Omental fat pad (tissue), 4 donors: ENCODE results near the gene MTHFR. TPM values are rescaled to one million over a fixed set of nuclear protein-coding genes. Genes with fewer than 3 reads are reported as not detected.

Experiments
- ATAC-seq: fragments of 150-250 bp; one replicate; pipeline ENCODE4 v1.9.1; 2016; ENCODE audit warnings: mild to moderate bottlenecking, moderate library complexity; ENCODE audit not compliant: low FRiP score
- DNase-seq: peaks from one replicate; pipeline ENCODE4 v3.0.0-alpha.2; 2019; ENCODE audit warnings: low spot score
- CTCF ChIP-seq, 3 donors: fragments of 450-650 bp; IDR thresholded peaks; one replicate each; pipeline ENCODE4 v1.5.1; 2016 to 2017; ENCODE audit warnings: antibody characterized with exemption in 3 of 3, mild to moderate bottlenecking in 3 of 3, moderate library complexity in 2 of 3
- total RNA-seq, 4 donors: library from RNA; depleted of rRNA; stranded (reverse); fragments of >200 nt; gene quantifications; one replicate each; pipeline ENCODE4 v1.1.0, GENCODE V29; 2016

The MTHFR gene
- total RNA-seq, 4 donors from 2014 or later: 28.9 to 44.8 (median 36.0) TPM

DNA sequence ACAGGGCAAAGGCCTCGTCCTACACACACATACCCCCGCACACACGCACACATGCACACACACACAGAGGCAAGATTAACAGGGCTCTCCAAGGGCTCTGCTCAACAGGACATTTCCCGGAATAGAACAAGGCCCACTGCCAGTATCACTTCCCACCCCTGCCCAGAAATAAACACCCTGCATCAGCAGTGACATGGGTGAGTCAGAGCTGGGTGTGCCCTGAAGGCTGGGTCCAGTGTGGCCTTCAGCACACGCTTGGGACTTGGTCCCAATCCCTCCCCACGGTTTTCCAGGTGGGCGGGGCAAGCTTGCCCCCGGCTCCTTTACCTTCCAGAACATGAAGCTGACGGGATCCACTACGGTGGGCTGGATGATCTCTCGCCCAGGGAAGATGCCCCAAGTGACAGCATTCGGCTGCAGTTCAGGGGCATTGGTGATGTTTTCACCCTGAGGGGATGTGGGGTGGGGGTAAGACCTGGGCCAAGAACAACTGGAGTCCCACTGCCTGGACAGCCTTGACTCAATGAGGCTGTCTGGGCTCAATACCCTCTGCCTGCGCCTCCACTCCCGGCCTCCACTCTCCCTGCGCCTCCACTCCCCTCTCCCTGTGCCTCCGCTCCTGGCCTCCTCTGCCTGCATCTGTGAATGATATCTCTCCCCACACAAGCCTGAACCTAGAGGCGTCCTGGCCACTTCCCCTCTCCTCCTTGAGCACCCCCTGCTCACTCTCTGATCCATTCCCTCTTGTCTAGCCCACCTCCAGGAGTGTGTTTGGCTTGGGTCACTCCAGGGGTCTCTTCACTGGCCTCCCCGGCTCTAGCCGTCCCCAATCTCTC is 14.7 kb downstream of the MTHFR start:
- ATAC-seq (peak; percentile 90), DNase-seq (peak; percentile 73)

GRCh38 chr1:11790101-11790879 is 15.5 kb downstream of the MTHFR start:
- DNase-seq: no peak

More for the DNA sequence above, 14.7 kb downstream of the MTHFR start:
- TF ChIP-seq CTCF (IDR thresholded peaks at IDR 0.05): no peak

GRCh38 chr1:11789126-11790067 is 16.4 kb downstream of the MTHFR start:
- no peak for ATAC-seq
- DNase-seq: no peak
- no peak for TF ChIP-seq CTCF (IDR thresholded peaks at IDR 0.05)

More at GRCh38 chr1:11790101-11790879, 15.5 kb downstream of the MTHFR start:
- no peak for ATAC-seq
- no peak for TF ChIP-seq CTCF (IDR thresholded peaks at IDR 0.05)

DNA sequence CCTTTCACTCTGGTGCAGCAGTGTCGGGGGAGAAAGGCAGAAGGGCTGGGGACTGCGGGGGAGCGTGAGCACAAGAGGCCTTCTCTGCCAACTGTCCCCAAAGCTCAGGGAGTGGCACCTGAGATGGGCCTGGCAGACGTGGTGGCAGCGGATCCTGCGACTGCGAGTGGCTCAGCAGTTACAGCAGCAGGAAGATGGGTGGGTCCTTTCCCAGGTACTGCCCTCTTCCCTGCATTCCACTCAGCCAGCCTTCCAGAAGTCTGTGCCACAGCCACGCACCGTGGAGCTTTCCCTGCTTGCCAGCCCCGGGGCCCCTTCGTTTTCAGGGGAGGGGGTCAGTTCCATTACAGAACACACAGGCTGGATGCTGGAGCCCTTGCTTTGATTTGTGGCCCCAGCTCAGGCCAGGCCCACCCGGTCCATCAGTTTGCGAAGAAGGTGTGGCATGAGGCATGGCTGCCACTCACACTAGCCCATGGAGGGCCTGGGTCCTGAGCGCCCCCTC is 17.2 kb downstream of the MTHFR start:
- DNase-seq: no peak
- TF ChIP-seq CTCF (IDR thresholded peaks at IDR 0.05): no peak
- ATAC-seq: no peak

DNA sequence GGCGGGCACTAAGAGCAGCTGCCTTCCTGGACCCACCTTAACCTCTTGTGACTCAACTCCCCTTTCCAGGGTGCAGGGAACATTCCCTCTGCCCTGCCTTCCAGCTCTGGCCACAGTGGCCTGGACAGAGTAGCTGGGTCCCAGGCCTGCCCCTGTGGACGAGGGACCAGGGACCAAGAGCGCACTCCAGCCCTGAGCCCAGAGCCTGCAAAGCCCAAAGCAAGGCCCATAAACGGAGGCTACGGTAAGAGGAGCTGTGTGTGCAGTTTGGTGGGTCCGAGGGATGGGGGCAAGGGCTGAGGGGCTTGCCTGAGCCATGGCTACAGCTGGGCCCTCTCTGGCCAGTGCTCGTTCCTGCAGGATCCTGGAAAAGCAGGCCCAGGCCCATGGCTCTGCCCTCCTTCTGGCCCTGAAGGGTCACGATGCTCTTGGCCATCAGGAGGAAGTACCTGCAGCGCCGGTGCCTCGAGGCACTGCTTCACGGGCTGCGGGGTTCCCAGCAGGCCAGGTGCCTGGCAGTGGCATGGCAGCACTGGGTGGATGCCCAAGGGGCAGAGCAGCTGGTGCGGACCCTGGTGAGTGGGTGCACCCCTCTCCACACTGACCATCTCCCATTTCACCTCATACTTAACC is 17.8 kb downstream of the MTHFR start:
- no peak for TF ChIP-seq CTCF (IDR thresholded peaks at IDR 0.05)
- ATAC-seq (no peak), DNase-seq (no peak)

DNA sequence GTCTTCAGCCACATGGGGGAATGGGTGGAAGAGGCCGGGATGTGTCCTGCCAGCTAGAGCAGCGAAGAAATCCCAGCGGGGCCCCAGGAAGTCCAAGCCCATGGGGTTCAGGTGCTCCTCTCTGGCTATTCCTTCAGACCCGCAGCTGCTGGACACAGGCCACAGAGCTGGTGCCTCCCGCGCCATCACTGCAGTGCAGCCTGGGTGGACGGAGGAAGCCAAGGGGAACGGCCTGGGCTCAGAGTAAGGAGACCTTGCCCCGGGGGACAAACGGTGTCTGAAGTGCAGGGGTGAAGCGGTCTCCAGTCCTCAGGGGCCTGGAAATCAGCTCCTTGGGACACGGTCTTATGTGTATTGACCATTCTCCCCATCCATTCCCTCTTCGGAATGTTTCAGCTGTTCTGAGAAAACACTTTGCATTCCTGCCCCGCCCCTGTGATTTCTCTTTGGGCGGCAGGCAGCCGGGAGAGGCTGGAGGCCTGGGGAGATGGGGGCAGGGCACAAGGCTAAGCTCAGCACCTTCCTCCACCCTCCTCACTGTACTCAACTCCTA is 18.4 kb downstream of the MTHFR start:
- TF ChIP-seq CTCF (IDR thresholded peaks at IDR 0.05): no peak
- ATAC-seq: peak; percentile 62
- DNase-seq: no peak
